C4-2B (cell line): ENCODE measurements around the gene ATP8B4.

Source experiments
- H3K27ac ChIP-seq: fragments of 450-650 bp; 2 replicates; pipeline ENCODE4 v1.5.1; 2017
- ZFX ChIP-seq: fragments of 450-650 bp; IDR thresholded peaks from 2 replicates; pipeline ENCODE4 v1.6.1; 2017
- TF ChIP-seq, protein P1 (sequence below): fragments of 450-650 bp; conservative IDR thresholded peaks from 2 replicates; pipeline ENCODE4 v1.5.1; 2017; ENCODE audit warnings: mild to moderate bottlenecking

The ATP8B4 gene

GRCh38 chr15:49987896-49988295 is 131.1 kb downstream of the ATP8B4 start:
- H3K27ac ChIP-seq = no peak overlapping the region
- TF ChIP-seq, protein P1, sequence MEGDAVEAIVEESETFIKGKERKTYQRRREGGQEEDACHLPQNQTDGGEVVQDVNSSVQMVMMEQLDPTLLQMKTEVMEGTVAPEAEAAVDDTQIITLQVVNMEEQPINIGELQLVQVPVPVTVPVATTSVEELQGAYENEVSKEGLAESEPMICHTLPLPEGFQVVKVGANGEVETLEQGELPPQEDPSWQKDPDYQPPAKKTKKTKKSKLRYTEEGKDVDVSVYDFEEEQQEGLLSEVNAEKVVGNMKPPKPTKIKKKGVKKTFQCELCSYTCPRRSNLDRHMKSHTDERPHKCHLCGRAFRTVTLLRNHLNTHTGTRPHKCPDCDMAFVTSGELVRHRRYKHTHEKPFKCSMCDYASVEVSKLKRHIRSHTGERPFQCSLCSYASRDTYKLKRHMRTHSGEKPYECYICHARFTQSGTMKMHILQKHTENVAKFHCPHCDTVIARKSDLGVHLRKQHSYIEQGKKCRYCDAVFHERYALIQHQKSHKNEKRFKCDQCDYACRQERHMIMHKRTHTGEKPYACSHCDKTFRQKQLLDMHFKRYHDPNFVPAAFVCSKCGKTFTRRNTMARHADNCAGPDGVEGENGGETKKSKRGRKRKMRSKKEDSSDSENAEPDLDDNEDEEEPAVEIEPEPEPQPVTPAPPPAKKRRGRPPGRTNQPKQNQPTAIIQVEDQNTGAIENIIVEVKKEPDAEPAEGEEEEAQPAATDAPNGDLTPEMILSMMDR = no peak
- TF ChIP-seq ZFX = no peak

- TF ChIP-seq, protein P1 = no peak
- TF ChIP-seq ZFX = no peak
- H3K27ac ChIP-seq = no peak overlapping the region
These were observed 131.7 kb downstream of the ATP8B4 start for GRCh38 chr15:49987198-49987785.

DNA sequence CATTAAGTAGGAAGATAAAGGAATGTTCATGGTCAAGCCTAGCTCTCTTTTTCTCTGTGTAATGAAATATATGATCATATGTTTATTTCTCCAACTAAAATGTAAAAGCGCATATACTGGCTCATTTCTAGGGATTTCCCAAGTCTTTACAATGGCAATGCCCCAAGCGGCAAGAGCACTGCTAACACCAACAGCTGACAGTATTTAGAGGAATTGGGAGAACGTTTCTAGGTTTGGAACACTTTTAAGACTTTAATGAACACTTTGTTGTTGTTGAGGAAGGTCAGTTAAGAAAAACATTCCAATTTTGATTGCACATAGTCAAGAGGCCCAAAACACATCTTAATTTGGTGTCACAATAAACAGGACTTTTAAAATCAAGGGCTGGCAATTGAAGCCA is 132.7 kb downstream of the ATP8B4 start:
- no peak overlapping the region for H3K27ac ChIP-seq
- no peak for TF ChIP-seq ZFX
- TF ChIP-seq, protein P1 = no peak

GRCh38 chr15:49985463-49985862 is 133.6 kb downstream of the ATP8B4 start:
- TF ChIP-seq, protein P1 = no peak
- TF ChIP-seq ZFX = no peak
- H3K27ac ChIP-seq = no peak overlapping the region

- TF ChIP-seq, protein P1 = no peak
- H3K27ac ChIP-seq = no peak overlapping the region
These were observed 134.6 kb downstream of the ATP8B4 start for GRCh38 chr15:49984436-49984835.

DNA sequence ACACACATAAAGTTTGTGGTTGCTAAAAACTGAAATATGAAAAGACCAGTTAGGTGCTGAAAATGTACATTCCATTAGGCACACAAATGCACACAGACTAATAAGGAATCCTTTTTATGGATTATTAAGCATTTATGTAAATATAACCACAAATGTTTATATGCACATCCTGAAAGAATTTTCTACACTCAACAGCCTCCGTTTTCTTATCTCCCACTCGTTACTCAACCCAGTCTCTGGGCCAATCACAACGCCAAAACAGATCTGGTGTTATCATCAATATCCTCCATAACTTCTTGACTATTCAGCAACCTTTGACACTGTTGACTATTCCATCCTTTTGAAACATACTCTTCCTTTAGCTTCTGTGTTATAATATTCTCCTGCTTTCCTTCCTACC is 136.4 kb downstream of the ATP8B4 start:
- no peak for TF ChIP-seq ZFX
- TF ChIP-seq, protein P1 = no peak
- no peak overlapping the region for H3K27ac ChIP-seq

DNA sequence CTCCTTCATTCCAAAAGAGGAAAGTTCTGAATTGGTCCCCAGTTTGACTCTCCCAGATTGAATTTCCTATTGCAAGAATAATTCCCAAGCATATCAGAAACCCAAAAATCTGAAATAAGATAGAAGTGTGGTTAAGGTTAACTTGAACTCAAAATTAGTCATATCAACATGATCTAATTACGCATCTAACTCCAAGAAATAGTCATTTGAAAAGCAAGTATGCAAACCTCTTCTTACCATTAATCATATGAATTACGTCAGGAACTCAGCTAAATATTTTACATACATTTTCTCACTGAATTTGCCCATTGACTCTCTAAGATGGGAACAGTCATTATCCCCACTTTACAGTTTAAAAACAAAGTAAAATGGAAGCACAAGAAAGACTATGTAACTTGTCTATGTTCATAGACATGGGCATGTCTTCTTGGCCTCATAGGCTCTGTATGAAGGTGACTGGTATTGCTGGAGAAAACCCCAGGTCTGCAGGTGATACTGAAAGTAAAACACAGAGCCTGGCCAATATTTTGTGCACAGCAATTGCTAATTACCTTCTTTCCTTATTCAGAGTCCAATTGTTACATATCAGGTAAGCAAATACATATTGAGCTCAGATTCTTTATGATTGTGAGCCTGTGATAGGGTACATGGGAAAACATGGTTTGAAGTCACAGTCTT is 139.2 kb downstream of the ATP8B4 start:
- H3K27ac ChIP-seq = no peak overlapping the region
- TF ChIP-seq ZFX = no peak
- TF ChIP-seq, protein P1 = no peak
